Measurements from ENCODE around the gene CAPRIN1. TPM values are rescaled to one million over a fixed set of nuclear protein-coding genes. Genes with fewer than 3 reads are reported as not detected.

CAPRIN1 gene
- total and polyA plus RNA-seq, 2 experiments from 2014 or later = 119 to 365 TPM

DNA sequence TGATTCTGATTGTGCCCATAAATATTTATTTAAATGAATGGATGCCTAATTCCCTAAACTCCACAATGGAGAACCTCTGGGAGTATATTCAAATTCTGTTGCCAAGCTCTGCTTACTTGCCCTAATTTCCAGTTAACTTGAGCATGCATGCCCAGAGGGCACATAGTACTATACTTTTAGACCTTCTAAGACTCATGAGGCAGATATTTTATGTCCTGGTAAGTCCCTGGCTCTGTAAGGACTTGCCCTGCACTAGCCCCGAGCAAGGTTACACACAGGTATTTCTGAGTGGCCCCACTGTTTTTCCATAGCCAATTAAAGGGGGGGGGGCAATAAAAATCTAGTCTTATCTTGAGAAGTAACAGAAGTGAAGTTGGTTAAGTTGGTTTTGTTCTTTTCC lies 21.1 kb upstream of the CAPRIN1 start:
- no peak overlapping the region for H3K27ac Mint-ChIP-seq
- H3K9me2 ChIP-seq (ENCODE audit: insufficient read depth) = no peaks in the 10 kb centered on the region
- no peak for TF ChIP-seq ZNF114 (CRISPR knock-in tag; IDR thresholded peaks at IDR 0.05)
- TF ChIP-seq, protein P1, sequence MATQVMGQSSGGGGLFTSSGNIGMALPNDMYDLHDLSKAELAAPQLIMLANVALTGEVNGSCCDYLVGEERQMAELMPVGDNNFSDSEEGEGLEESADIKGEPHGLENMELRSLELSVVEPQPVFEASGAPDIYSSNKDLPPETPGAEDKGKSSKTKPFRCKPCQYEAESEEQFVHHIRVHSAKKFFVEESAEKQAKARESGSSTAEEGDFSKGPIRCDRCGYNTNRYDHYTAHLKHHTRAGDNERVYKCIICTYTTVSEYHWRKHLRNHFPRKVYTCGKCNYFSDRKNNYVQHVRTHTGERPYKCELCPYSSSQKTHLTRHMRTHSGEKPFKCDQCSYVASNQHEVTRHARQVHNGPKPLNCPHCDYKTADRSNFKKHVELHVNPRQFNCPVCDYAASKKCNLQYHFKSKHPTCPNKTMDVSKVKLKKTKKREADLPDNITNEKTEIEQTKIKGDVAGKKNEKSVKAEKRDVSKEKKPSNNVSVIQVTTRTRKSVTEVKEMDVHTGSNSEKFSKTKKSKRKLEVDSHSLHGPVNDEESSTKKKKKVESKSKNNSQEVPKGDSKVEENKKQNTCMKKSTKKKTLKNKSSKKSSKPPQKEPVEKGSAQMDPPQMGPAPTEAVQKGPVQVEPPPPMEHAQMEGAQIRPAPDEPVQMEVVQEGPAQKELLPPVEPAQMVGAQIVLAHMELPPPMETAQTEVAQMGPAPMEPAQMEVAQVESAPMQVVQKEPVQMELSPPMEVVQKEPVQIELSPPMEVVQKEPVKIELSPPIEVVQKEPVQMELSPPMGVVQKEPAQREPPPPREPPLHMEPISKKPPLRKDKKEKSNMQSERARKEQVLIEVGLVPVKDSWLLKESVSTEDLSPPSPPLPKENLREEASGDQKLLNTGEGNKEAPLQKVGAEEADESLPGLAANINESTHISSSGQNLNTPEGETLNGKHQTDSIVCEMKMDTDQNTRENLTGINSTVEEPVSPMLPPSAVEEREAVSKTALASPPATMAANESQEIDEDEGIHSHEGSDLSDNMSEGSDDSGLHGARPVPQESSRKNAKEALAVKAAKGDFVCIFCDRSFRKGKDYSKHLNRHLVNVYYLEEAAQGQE (IDR thresholded peaks at IDR 0.05; ENCODE audit: unreplicated experiment) = no peak
- no peak for TF ChIP-seq JUNB (IDR thresholded peaks at IDR 0.05; ENCODE audit: unreplicated experiment)
- no peaks in the 10 kb centered on the region for H3K9me3 Mint-ChIP-seq
- ATAC-seq (no peak), DNase-seq (ENCODE audit: low spot score) (no peak)
- H3K36me3 ChIP-seq (ENCODE audit: insufficient read depth) = no peaks in the 10 kb centered on the region
- H3K4me3 ChIP-seq = no peak overlapping the region
- H3K27me3 ChIP-seq (ENCODE audit: insufficient read depth) = no peaks in the 10 kb centered on the region
- H3K27me3 Mint-ChIP-seq (ENCODE audit: insufficient read depth, low read depth, poor library complexity) = no peaks in the 10 kb centered on the region
- H2AFZ ChIP-seq = no peak overlapping the region
- H3K4me2 ChIP-seq = no peak overlapping the region
- no peaks in the 10 kb centered on the region for H3K36me3 Mint-ChIP-seq (ENCODE audit: low read depth)
- H3K27ac ChIP-seq (ENCODE audit: low read depth) = no peak overlapping the region
- H3K4me1 Mint-ChIP-seq = peaks cover 10% of the 10 kb centered on the region
- H3K4me1 ChIP-seq (ENCODE audit: insufficient read depth) = peaks cover 7% of the 10 kb centered on the region
- H3K79me2 ChIP-seq (replicated peaks; ENCODE audit: insufficient read depth) = no peaks in the 10 kb centered on the region
- H4K20me1 ChIP-seq (replicated peaks; ENCODE audit: insufficient read depth) = no peaks in the 10 kb centered on the region
- H3F3A ChIP-seq (replicated peaks; ENCODE audit: low read depth) = no peaks in the 10 kb centered on the region
- no peak overlapping the region for H3K4me3 Mint-ChIP-seq

DNA sequence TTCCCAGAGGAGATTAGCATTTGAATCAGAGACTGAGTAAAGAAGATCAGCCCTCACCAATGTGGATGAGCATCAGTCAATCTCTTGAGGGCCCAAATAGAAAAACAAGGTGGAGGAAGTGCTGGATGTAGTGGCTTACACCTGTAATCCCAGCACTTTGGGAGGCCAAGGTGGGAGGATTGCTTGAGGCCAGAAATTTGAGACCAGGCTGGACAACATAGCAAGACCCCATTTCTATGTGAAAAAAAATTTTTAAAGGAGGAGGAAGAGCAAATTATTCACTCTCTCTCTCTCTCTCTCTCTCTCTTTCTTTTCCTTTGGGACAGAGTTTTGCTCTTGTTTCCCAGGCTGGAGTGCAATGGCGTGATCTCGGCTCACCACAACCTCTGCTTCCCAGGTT lies 18.1 kb upstream of the CAPRIN1 start:
- Mint-ChIP-seq H3K4me3 (no peak overlapping the region), H3K27me3 (ENCODE audit: insufficient read depth, low read depth, poor library complexity) (peaks cover 2% of the 10 kb centered on the region), H3K27ac (no peak overlapping the region), H3K4me1 (peaks cover 2% of the 10 kb centered on the region; the same call in 1 of the 3 replicates), H3K36me3 (ENCODE audit: low read depth) (no peaks in the 10 kb centered on the region), H3K9me3 (no peaks in the 10 kb centered on the region)
- Histone ChIP-seq H3K79me2 (replicated peaks; ENCODE audit: insufficient read depth) (no peaks in the 10 kb centered on the region), H3K4me3 (no peak overlapping the region), H3K27me3 (ENCODE audit: insufficient read depth) (no peaks in the 10 kb centered on the region), H3K36me3 (ENCODE audit: insufficient read depth) (no peaks in the 10 kb centered on the region), H4K20me1 (replicated peaks; ENCODE audit: insufficient read depth) (no peaks in the 10 kb centered on the region), H3K4me1 (ENCODE audit: insufficient read depth) (no peaks in the 10 kb centered on the region; the same call in 1 of the 2 replicates), H2AFZ (no peak overlapping the region), H3K27ac (ENCODE audit: low read depth) (no peak overlapping the region), H3K4me2 (no peak overlapping the region), H3F3A (replicated peaks; ENCODE audit: low read depth) (no peaks in the 10 kb centered on the region), H3K9me2 (ENCODE audit: insufficient read depth) (no peaks in the 10 kb centered on the region)
- ATAC-seq (no peak), DNase-seq (ENCODE audit: low spot score) (no peak)
- TF ChIP-seq, protein P1 (IDR thresholded peaks at IDR 0.05; ENCODE audit: unreplicated experiment) = no peak
- TF ChIP-seq EZH2 (IDR thresholded peaks at IDR 0.05; ENCODE audit: low read depth, unreplicated experiment) (no peak), CREB1 (CRISPR knock-in tag; IDR thresholded peaks at IDR 0.05; ENCODE audit: low read depth) (no peak), POLR2AphosphoS5 (IDR thresholded peaks at IDR 0.05; ENCODE audit: low read depth) (no peak), ZNF331 (CRISPR knock-in tag; IDR thresholded peaks at IDR 0.05; ENCODE audit: low read depth) (no peak), EZH2phosphoT487 (IDR thresholded peaks at IDR 0.05; ENCODE audit: unreplicated experiment) (no peak)
- TF ChIP-seq, protein P2, sequence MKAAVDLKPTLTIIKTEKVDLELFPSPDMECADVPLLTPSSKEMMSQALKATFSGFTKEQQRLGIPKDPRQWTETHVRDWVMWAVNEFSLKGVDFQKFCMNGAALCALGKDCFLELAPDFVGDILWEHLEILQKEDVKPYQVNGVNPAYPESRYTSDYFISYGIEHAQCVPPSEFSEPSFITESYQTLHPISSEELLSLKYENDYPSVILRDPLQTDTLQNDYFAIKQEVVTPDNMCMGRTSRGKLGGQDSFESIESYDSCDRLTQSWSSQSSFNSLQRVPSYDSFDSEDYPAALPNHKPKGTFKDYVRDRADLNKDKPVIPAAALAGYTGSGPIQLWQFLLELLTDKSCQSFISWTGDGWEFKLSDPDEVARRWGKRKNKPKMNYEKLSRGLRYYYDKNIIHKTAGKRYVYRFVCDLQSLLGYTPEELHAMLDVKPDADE (IDR thresholded peaks at IDR 0.05) = no peak

Data from GM23338 (cell line).